ENCODE measurements around the gene AZIN2.

DNA sequence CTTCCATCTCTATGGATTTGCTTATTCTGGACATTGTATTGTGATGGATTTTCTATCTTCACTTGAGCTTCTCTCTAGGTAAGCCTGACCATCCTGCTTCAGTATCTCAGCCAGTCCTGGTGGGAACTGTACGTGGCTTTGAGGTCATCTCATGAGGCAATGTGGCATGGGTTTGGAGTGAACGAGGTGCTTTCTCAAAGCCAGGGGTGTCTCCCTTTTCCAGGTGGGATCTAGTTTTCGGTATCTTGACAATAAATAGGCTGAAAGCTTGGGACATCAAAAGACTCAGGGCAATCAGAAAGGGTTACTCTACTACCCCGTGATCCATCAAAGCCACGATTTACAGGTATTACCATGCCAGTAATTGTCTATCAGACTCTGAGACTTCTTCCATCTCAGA is 40.8 kb downstream of the AZIN2 start:
- TF ChIP-seq, protein P1, sequence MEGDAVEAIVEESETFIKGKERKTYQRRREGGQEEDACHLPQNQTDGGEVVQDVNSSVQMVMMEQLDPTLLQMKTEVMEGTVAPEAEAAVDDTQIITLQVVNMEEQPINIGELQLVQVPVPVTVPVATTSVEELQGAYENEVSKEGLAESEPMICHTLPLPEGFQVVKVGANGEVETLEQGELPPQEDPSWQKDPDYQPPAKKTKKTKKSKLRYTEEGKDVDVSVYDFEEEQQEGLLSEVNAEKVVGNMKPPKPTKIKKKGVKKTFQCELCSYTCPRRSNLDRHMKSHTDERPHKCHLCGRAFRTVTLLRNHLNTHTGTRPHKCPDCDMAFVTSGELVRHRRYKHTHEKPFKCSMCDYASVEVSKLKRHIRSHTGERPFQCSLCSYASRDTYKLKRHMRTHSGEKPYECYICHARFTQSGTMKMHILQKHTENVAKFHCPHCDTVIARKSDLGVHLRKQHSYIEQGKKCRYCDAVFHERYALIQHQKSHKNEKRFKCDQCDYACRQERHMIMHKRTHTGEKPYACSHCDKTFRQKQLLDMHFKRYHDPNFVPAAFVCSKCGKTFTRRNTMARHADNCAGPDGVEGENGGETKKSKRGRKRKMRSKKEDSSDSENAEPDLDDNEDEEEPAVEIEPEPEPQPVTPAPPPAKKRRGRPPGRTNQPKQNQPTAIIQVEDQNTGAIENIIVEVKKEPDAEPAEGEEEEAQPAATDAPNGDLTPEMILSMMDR (IDR thresholded peaks at IDR 0.05 in 8 of 11, conservative IDR thresholded peaks at IDR 0.05 in 3 of 11): no peak
- TF ChIP-seq POLR2AphosphoS5 (IDR thresholded peaks at IDR 0.05) (no peak), POLR2A (IDR thresholded peaks at IDR 0.05) (no peak)

Data from spleen (tissue), 7 donors.